ENCODE results near the gene KRT79.

Gene KRT79

GRCh38 chr12:52835271-52836041 lies 1.3 kb upstream of the KRT79 start:
- DNase-seq (ENCODE audit: low spot score) = no peak

GRCh38 chr12:52834727-52835001 lies 553 bp upstream of the KRT79 start:
- no peak for DNase-seq (ENCODE audit: low spot score)

- DNase-seq (ENCODE audit: low spot score) = no peak
These were observed 866 bp downstream of the KRT79 start for GRCh38 chr12:52832985-52833905.

GRCh38 chr12:52832451-52832850 lies 1.7 kb downstream of the KRT79 start:
- DNase-seq (ENCODE audit: low spot score) = no peak

- DNase-seq (ENCODE audit: low spot score) = no peak
These were observed 2.9 kb downstream of the KRT79 start for GRCh38 chr12:52831251-52831650.

GRCh38 chr12:52829986-52830770 lies 3.9 kb downstream of the KRT79 start:
- DNase-seq (ENCODE audit: low spot score) = no peak

GRCh38 chr12:52828591-52829021 lies 5.5 kb downstream of the KRT79 start:
- DNase-seq (ENCODE audit: low spot score) = no peak

DNA sequence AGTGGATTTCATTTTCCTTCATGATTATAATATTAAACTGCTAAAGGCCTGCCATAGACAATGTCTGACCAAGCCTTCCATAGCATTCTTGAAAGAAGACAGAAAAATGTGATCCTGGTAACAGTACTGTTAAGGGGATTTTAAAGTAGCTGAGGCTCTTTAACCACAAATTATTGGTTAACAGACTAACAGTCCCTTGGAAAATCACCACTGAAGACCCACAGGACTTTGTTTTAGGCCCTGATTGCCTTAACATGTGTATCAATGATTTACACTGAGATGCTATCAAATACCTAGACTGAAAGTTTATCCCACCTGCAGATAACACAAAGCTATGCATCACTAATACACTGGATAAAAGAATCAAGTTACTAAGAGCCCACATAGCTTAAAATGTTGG lies 6.0 kb downstream of the KRT79 start:
- DNase-seq (ENCODE audit: low spot score) = peak; percentile 43

DNA sequence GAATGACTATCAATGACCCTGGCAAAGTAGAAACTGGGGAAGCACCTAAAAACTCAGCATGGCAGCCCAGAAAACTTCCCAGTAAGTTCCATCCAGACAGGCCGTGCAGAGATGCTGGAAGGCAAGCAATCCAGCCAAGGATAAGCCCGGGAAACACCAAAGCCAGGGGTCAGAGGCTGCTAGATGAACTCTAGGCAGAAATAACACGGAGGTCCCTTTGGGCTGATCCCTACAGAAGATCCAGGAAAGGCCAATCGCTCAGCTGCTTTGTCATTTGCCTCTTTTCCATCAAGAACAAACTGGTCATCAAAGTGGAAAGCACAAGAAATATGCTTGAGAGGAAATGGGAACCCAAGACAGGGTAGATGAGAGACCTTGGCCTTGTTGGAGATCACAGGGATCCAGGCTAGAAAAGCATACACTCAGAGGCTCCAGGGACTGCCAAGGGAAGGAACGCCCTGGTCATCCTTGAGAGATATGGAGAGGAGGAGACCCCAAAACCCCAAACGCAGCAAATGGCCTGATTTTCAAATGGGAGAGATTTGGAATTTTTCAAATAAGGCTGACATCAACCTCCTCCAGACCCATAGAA lies 6.5 kb downstream of the KRT79 start:
- no peak for DNase-seq (ENCODE audit: low spot score)

GRCh38 chr12:52826611-52827498 lies 7.3 kb downstream of the KRT79 start:
- peak; percentile 48 for DNase-seq (ENCODE audit: low spot score)

- no peak for DNase-seq (ENCODE audit: low spot score)
These were observed 8.2 kb downstream of the KRT79 start for GRCh38 chr12:52825961-52826360.

GRCh38 chr12:52824741-52825410 lies 9.2 kb downstream of the KRT79 start:
- no peak for DNase-seq (ENCODE audit: low spot score)

GRCh38 chr12:52823761-52824450 lies 10.2 kb downstream of the KRT79 start:
- DNase-seq (ENCODE audit: low spot score) = no peak

- no peak for DNase-seq (ENCODE audit: low spot score)
These were observed 11.2 kb downstream of the KRT79 start for GRCh38 chr12:52822771-52823510.

- DNase-seq (ENCODE audit: low spot score) = peak; percentile 41
These were observed 12.1 kb downstream of the KRT79 start for GRCh38 chr12:52821826-52822660.

- DNase-seq (ENCODE audit: low spot score) = no peak
These were observed 12.9 kb downstream of the KRT79 start for GRCh38 chr12:52821071-52821730.

GRCh38 chr12:52820521-52820920 lies 13.6 kb downstream of the KRT79 start:
- DNase-seq (ENCODE audit: low spot score) = no peak

All from kidney tubule cell (primary cell).